Astrocyte of the spinal cord (primary cell): ENCODE measurements around the gene JAG2.

Source experiments
- DNase-seq: peaks from one replicate; pipeline ENCODE4 v3.0.0; 2011; ENCODE audit warnings: low read depth, low spot score
- H3K4me3 ChIP-seq: 2 replicates; pipeline ENCODE4 v1.5.1; 2011; ENCODE audit warnings: low read depth, mild to moderate bottlenecking, low read length, moderate library complexity
- in situ Hi-C: cut with HindIII; loops from 2 replicates; pipeline ENCODE4 v1.10.0; 2017; ENCODE audit warnings: low sequenced_read_pairs
- TF ChIP-seq, protein P1 (sequence below): IDR thresholded peaks from 2 replicates; pipeline ENCODE4 v1.5.1; 2012; ENCODE audit warnings: low read depth, mild to moderate bottlenecking, low read length, inconsistent platforms

The JAG2 gene

GRCh38 chr14:105200074-105200473, 31.5 kb upstream of the JAG2 start:
- TF ChIP-seq, protein P1, sequence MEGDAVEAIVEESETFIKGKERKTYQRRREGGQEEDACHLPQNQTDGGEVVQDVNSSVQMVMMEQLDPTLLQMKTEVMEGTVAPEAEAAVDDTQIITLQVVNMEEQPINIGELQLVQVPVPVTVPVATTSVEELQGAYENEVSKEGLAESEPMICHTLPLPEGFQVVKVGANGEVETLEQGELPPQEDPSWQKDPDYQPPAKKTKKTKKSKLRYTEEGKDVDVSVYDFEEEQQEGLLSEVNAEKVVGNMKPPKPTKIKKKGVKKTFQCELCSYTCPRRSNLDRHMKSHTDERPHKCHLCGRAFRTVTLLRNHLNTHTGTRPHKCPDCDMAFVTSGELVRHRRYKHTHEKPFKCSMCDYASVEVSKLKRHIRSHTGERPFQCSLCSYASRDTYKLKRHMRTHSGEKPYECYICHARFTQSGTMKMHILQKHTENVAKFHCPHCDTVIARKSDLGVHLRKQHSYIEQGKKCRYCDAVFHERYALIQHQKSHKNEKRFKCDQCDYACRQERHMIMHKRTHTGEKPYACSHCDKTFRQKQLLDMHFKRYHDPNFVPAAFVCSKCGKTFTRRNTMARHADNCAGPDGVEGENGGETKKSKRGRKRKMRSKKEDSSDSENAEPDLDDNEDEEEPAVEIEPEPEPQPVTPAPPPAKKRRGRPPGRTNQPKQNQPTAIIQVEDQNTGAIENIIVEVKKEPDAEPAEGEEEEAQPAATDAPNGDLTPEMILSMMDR, result peak; percentile 13
- no peak for DNase-seq
- in situ Hi-C loops, result no loop called here
- H3K4me3 ChIP-seq, result no peak overlapping the region

DNA sequence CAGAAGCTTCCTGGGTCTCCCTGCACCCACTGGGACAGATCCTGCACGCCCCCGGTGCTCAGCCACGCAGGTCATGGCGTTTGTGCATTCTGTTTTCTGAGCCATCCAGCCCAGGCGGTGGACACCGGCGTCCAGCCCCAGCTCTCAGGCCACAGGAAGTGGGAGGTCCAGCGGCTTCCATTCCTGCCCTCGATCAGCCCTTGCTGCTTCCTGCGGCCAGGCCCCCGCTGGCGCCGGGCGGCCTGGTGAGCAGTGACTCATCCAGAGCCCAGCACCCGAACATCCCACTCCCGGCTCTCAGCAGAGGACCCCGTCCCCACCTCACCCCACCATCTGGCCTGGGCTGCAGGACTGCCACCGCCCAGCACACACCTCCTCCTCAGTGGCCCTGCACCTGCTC, 30.5 kb upstream of the JAG2 start:
- in situ Hi-C loops, result no loop called here
- no peak overlapping the region for H3K4me3 ChIP-seq
- TF ChIP-seq, protein P1, result no peak
- peak; percentile 27 for DNase-seq

DNA sequence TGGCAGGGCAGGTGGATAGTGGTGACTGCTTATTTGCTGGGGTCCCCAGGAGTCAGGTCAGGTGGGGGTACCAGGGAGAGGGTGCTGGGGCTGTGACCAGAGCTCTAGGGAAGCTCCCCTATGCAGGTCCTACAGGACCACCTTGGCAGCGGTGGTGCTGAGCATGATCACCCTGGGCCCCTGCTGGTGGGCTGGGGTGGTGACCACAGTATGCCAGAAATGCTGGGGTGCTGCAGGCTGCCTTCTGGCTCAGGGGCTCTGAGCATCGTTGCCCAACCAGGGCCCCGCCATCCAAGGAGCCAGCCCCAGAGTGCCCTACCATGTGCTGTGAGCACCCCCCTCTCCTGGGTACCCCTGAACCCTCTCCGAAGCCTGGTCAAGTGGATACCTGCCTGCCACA, 30.0 kb upstream of the JAG2 start:
- DNase-seq, result no peak
- TF ChIP-seq, protein P1, result no peak
- no peak overlapping the region for H3K4me3 ChIP-seq
- in situ Hi-C loops, result no loop called here

GRCh38 chr14:105197211-105197641, 28.6 kb upstream of the JAG2 start:
- no peak overlapping the region for H3K4me3 ChIP-seq
- TF ChIP-seq, protein P1, result no peak
- in situ Hi-C loops, result no loop called here
- DNase-seq, result no peak

DNA sequence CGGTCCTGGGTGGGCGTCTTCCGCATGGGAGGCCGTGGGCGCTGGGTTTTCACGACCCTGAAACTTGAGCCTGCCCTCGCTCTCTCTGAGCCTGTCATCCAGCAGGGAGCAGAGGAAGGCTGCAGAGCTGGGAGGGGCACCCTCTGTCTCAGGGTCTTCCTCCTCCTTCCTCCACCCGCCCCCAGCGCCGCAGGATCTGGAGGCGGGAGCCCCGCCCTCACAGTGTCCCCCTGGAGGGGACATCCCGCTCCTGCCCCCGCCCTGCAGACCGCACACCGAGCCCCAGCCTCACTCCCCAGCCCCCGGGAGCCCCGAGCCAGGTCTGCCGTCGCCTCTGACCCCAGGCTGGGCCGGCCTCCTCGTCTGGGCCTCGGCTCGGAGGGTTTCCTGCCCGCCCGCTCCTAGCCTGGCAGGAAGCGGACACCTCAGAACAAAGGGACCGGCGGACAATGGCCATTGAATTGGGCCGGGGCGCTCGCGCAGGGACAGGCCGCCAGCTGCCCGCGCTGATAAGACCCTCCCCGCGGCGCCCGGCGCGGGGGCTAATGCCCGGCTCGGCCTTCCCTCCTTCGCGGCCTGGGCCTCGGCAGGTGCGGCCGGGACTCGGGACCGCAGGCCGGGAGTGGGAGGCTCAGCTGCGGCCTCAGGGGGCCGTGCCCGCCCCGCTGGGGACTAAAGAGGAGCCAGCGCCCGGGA, 27.8 kb upstream of the JAG2 start:
- in situ Hi-C loops, result no loop called here
- TF ChIP-seq, protein P1, result no peak
- no peak overlapping the region for H3K4me3 ChIP-seq
- no peak for DNase-seq

DNA sequence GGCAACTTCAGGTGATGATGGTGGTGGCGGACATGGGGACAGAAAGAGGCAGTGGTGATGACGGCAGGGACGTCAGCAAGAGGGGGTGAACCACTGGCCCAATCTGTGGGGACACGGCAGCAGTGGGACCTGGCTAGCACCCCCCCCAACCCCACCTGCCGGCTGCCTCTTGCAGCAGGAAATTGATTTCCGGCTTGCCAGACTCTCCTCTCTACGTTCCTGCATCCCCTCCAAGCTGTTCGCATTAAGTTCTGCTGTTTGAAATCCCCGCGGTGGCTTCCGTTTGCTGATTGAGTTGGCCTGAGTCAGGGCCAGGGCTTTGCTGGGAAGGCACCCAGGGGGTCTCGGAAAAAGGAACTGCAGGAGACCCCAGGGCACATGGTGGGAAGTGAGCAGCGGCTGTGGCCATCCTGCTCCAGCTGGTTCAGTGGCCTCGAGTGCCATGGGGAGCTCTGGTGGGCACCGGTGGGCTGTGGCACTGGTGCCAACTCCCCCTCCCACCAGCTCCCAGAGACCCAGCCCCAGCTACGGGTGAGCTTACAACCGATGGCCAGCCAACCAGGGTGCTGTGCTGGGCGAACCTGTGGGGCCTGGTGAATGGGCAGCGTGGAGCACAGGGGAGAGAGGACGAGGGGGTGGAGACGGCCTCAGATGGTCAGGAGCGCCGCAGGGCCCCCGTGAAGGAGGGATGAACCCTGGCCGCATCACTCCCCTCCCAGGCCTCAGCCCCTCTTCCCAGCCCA, 27.1 kb upstream of the JAG2 start:
- no peak overlapping the region for H3K4me3 ChIP-seq
- TF ChIP-seq, protein P1, result no peak
- in situ Hi-C loops, result no loop called here
- no peak for DNase-seq
